Peyer's patch (tissue), 4 donors: ENCODE results near the gene OR4A5. TPM values are rescaled to one million over a fixed set of nuclear protein-coding genes. Genes with fewer than 3 reads are reported as not detected.
"Not testable (repeated sequence)": the region's sequence is repeated elsewhere in the genome, so short reads cannot be mapped to it uniquely, and the experiment has no call there.

Experiments used
- DNase-seq, 3 donors: peaks; one replicate each; pipeline ENCODE4 v3.0.0-alpha.2; 2017 to 2019
- H3K27ac ChIP-seq, 4 donors: fragments of 200-600 bp; sonication (generic); one replicate each; pipeline ENCODE4 v1.5.1; 2016 to 2019
- H3K27me3 ChIP-seq, 2 donors: fragments of 200-600 bp; sonication (generic); one replicate each; pipeline ENCODE4 v1.5.1; 2019
- H3K36me3 ChIP-seq, 3 donors: fragments of 200-600 bp; sonication (generic); one replicate each; pipeline ENCODE4 v1.5.1; 2016 to 2019
- H3K4me1 ChIP-seq, 4 donors: fragments of 200-600 bp; sonication (generic); one replicate each; pipeline ENCODE4 v1.5.1; 2016 to 2019
- H3K4me3 ChIP-seq, 4 donors: fragments of 200-600 bp; sonication (generic); 1 replicate in 3 of 4; 2 replicates in 1 of 4; pipeline ENCODE4 v1.5.1; 2016 to 2019; ENCODE audit warnings: mild to moderate bottlenecking in 1 of 4
- H3K9me3 ChIP-seq, 4 donors: fragments of 200-600 bp; sonication (generic); one replicate each; pipeline ENCODE4 v1.5.1; 2016 to 2019; ENCODE audit warnings: mild to moderate bottlenecking in 1 of 4
- total RNA-seq, 4 donors: library from RNA; depleted of rRNA; stranded (reverse); fragments of >200 nt; gene quantifications; one replicate each; pipeline ENCODE4 v1.1.0, GENCODE V29; 2016

Gene OR4A5
- not detected for total RNA-seq

- not testable (repeated sequence) for H3K36me3 ChIP-seq, DNase-seq, H3K4me3 ChIP-seq, H3K27me3 ChIP-seq, H3K27ac ChIP-seq, H3K4me1 ChIP-seq, H3K9me3 ChIP-seq
These were observed at the start of gene OR4A5 for GRCh38 chr11:54706532-54706931. Gene OR4A5 (plus strand): TSS chr11:54706832. CDS start chr11:54706885, 53 bp downstream.

- not testable (repeated sequence) for H3K4me1 ChIP-seq, H3K27ac ChIP-seq, DNase-seq, H3K9me3 ChIP-seq, H3K27me3 ChIP-seq, H3K4me3 ChIP-seq, H3K36me3 ChIP-seq
These were observed 13.5 kb downstream of the OR4A5 start for GRCh38 chr11:54720094-54720493.

Other genes starting within 250 kb of the OR4A5 start
- gene OR4C46, start 102.8 kb upstream of the OR4A5 start, total RNA-seq, result not detected